ENCODE results near the gene SPAG6.

Gene SPAG6

GRCh38 chr10:22454634-22455033 lies 109.3 kb downstream of the SPAG6 start:
- H3K9ac ChIP-seq (ENCODE audit: low read depth, low read length): no peak overlapping the region
- H3K4me1 ChIP-seq (ENCODE audit: insufficient read depth, low read length): no peaks in the 10 kb centered on the region
- H3K27me3 ChIP-seq (ENCODE audit: insufficient read depth, low read length): no peaks in the 10 kb centered on the region
- H3K9me3 ChIP-seq (ENCODE audit: insufficient read depth, low read depth, low read length): no peaks in the 10 kb centered on the region
- no CpG with 5 or more reads among the region's 1 CpG for WGBS
- no peak overlapping the region for H3K4me3 ChIP-seq (ENCODE audit: low read length)
- H3K27ac ChIP-seq (ENCODE audit: low read depth, low read length): no peak overlapping the region
- no peaks in the 10 kb centered on the region for H3K36me3 ChIP-seq (ENCODE audit: insufficient read depth, low read length)

- H3K9ac ChIP-seq (ENCODE audit: low read depth, low read length): no peak overlapping the region
- no peak overlapping the region for H3K4me3 ChIP-seq (ENCODE audit: low read length)
- no peaks in the 10 kb centered on the region for H3K9me3 ChIP-seq (ENCODE audit: insufficient read depth, low read depth, low read length)
- WGBS: 84% methylated on average over 8 of the region's 8 CpGs
- no peaks in the 10 kb centered on the region for H3K36me3 ChIP-seq (ENCODE audit: insufficient read depth, low read length)
- H3K27ac ChIP-seq (ENCODE audit: low read depth, low read length): no peak overlapping the region
- H3K27me3 ChIP-seq (ENCODE audit: insufficient read depth, low read length): no peaks in the 10 kb centered on the region
- H3K4me1 ChIP-seq (ENCODE audit: insufficient read depth, low read length): no peaks in the 10 kb centered on the region
Measured at GRCh38 chr10:22455068-22455857, 110.0 kb downstream of the SPAG6 start.

GRCh38 chr10:22456486-22456885 lies 111.2 kb downstream of the SPAG6 start:
- Histone ChIP-seq H3K9ac (ENCODE audit: low read depth, low read length) (no peak overlapping the region), H3K4me3 (ENCODE audit: low read length) (no peak overlapping the region), H3K27me3 (ENCODE audit: insufficient read depth, low read length) (no peaks in the 10 kb centered on the region), H3K36me3 (ENCODE audit: insufficient read depth, low read length) (no peaks in the 10 kb centered on the region), H3K4me1 (ENCODE audit: insufficient read depth, low read length) (no peaks in the 10 kb centered on the region), H3K27ac (ENCODE audit: low read depth, low read length) (no peak overlapping the region), H3K9me3 (ENCODE audit: insufficient read depth, low read depth, low read length) (no peaks in the 10 kb centered on the region)
- WGBS: 87% methylated on average over 2 of the region's 2 CpGs

- H3K27ac ChIP-seq (ENCODE audit: low read depth, low read length): no peak overlapping the region
- 95% methylated on average over 8 of the region's 9 CpGs for WGBS
- no peaks in the 10 kb centered on the region for H3K9me3 ChIP-seq (ENCODE audit: insufficient read depth, low read depth, low read length)
- no peaks in the 10 kb centered on the region for H3K27me3 ChIP-seq (ENCODE audit: insufficient read depth, low read length)
- H3K36me3 ChIP-seq (ENCODE audit: insufficient read depth, low read length): no peaks in the 10 kb centered on the region
- H3K9ac ChIP-seq (ENCODE audit: low read depth, low read length): no peak overlapping the region
- no peaks in the 10 kb centered on the region for H3K4me1 ChIP-seq (ENCODE audit: insufficient read depth, low read length)
- no peak overlapping the region for H3K4me3 ChIP-seq (ENCODE audit: low read length)
Measured at GRCh38 chr10:22458272-22459038, 113.2 kb downstream of the SPAG6 start.

GRCh38 chr10:22459496-22459895 lies 114.2 kb downstream of the SPAG6 start:
- Histone ChIP-seq H3K9me3 (ENCODE audit: insufficient read depth, low read depth, low read length) (no peaks in the 10 kb centered on the region), H3K36me3 (ENCODE audit: insufficient read depth, low read length) (no peaks in the 10 kb centered on the region), H3K9ac (ENCODE audit: low read depth, low read length) (no peak overlapping the region), H3K27ac (ENCODE audit: low read depth, low read length) (no peak overlapping the region), H3K4me1 (ENCODE audit: insufficient read depth, low read length) (no peaks in the 10 kb centered on the region), H3K27me3 (ENCODE audit: insufficient read depth, low read length) (no peaks in the 10 kb centered on the region), H3K4me3 (ENCODE audit: low read length) (no peak overlapping the region)
- WGBS: 85% methylated on average over 2 of the region's 2 CpGs

- Histone ChIP-seq H3K9ac (ENCODE audit: low read depth, low read length) (no peak overlapping the region), H3K27ac (ENCODE audit: low read depth, low read length) (no peak overlapping the region), H3K4me1 (ENCODE audit: insufficient read depth, low read length) (no peaks in the 10 kb centered on the region), H3K36me3 (ENCODE audit: insufficient read depth, low read length) (no peaks in the 10 kb centered on the region), H3K27me3 (ENCODE audit: insufficient read depth, low read length) (no peaks in the 10 kb centered on the region), H3K9me3 (ENCODE audit: insufficient read depth, low read depth, low read length) (no peaks in the 10 kb centered on the region), H3K4me3 (ENCODE audit: low read length) (no peak overlapping the region)
- 95% methylated on average over 7 of the region's 7 CpGs for WGBS
Measured at GRCh38 chr10:22460101-22460500, 114.8 kb downstream of the SPAG6 start.

GRCh38 chr10:22460531-22461403 lies 115.5 kb downstream of the SPAG6 start:
- WGBS: 97% methylated on average over 6 of the region's 6 CpGs

GRCh38 chr10:22461891-22462290 lies 116.6 kb downstream of the SPAG6 start:
- Histone ChIP-seq H3K9ac (ENCODE audit: low read depth, low read length) (no peak overlapping the region), H3K4me1 (ENCODE audit: insufficient read depth, low read length) (no peaks in the 10 kb centered on the region), H3K36me3 (ENCODE audit: insufficient read depth, low read length) (no peaks in the 10 kb centered on the region), H3K27me3 (ENCODE audit: insufficient read depth, low read length) (no peaks in the 10 kb centered on the region), H3K4me3 (ENCODE audit: low read length) (no peak overlapping the region), H3K9me3 (ENCODE audit: insufficient read depth, low read depth, low read length) (no peaks in the 10 kb centered on the region), H3K27ac (ENCODE audit: low read depth, low read length) (no peak overlapping the region)
- WGBS: 87% methylated on average over 2 of the region's 2 CpGs

More at GRCh38 chr10:22460531-22461403, 115.5 kb downstream of the SPAG6 start:
- Histone ChIP-seq H3K9me3 (ENCODE audit: insufficient read depth, low read depth, low read length) (no peaks in the 10 kb centered on the region), H3K36me3 (ENCODE audit: insufficient read depth, low read length) (no peaks in the 10 kb centered on the region), H3K9ac (ENCODE audit: low read depth, low read length) (no peak overlapping the region), H3K4me1 (ENCODE audit: insufficient read depth, low read length) (no peaks in the 10 kb centered on the region), H3K27me3 (ENCODE audit: insufficient read depth, low read length) (no peaks in the 10 kb centered on the region), H3K4me3 (ENCODE audit: low read length) (no peak overlapping the region), H3K27ac (ENCODE audit: low read depth, low read length) (no peak overlapping the region)

GRCh38 chr10:22463255-22463654 lies 118.0 kb downstream of the SPAG6 start:
- no peaks in the 10 kb centered on the region for H3K27me3 ChIP-seq (ENCODE audit: insufficient read depth, low read length)
- no peaks in the 10 kb centered on the region for H3K4me1 ChIP-seq (ENCODE audit: insufficient read depth, low read length)
- no peaks in the 10 kb centered on the region for H3K36me3 ChIP-seq (ENCODE audit: insufficient read depth, low read length)
- no peaks in the 10 kb centered on the region for H3K9me3 ChIP-seq (ENCODE audit: insufficient read depth, low read depth, low read length)
- no peak overlapping the region for H3K27ac ChIP-seq (ENCODE audit: low read depth, low read length)
- WGBS: 96% methylated on average over 4 of the region's 4 CpGs
- H3K9ac ChIP-seq (ENCODE audit: low read depth, low read length): no peak overlapping the region
- no peak overlapping the region for H3K4me3 ChIP-seq (ENCODE audit: low read length)

- H3K9ac ChIP-seq (ENCODE audit: low read depth, low read length): no peak overlapping the region
- peaks cover 12% of the 10 kb centered on the region for H3K27me3 ChIP-seq (ENCODE audit: insufficient read depth, low read length)
- no peaks in the 10 kb centered on the region for H3K9me3 ChIP-seq (ENCODE audit: insufficient read depth, low read depth, low read length)
- H3K4me3 ChIP-seq (ENCODE audit: low read length): no peak overlapping the region
- H3K27ac ChIP-seq (ENCODE audit: low read depth, low read length): no peak overlapping the region
- H3K4me1 ChIP-seq (ENCODE audit: insufficient read depth, low read length): no peaks in the 10 kb centered on the region
- WGBS: 94% methylated on average over 5 of the region's 5 CpGs
- no peaks in the 10 kb centered on the region for H3K36me3 ChIP-seq (ENCODE audit: insufficient read depth, low read length)
Measured at GRCh38 chr10:22464966-22465629, 119.8 kb downstream of the SPAG6 start.
